HG02938 (cell line): ENCODE measurements around the gene TMEM263.
"Not testable (repeated sequence)": the region's sequence is repeated elsewhere in the genome, so short reads cannot be mapped to it uniquely, and the experiment has no call there.

Source experiments
- ATAC-seq: cut with Tn5 transposase; IDR thresholded peaks from one replicate; pipeline ENCODE4 v1.9.1; 2021; ENCODE audit warnings: mild to moderate bottlenecking, moderate library complexity; ENCODE audit not compliant: unreplicated experiment

The TMEM263 gene

GRCh38 chr12:106955377-106956047 is at the start of gene TMEM263:
Gene TMEM263 (plus strand): TSS chr12:106955907. CDS start chr12:106967117, 11,210 bp downstream.
- ATAC-seq: peak; percentile 65

GRCh38 chr12:106906715-106907114 is 49.0 kb upstream of the TMEM263 start:
- ATAC-seq: no peak

- ATAC-seq: no peak
These were observed 48.3 kb upstream of the TMEM263 start for GRCh38 chr12:106907411-106907810.

GRCh38 chr12:106907846-106908245 is 47.9 kb upstream of the TMEM263 start:
- no peak for ATAC-seq

- ATAC-seq: no peak
These were observed 47.1 kb upstream of the TMEM263 start for GRCh38 chr12:106908561-106908960.

- peak; percentile 77 for ATAC-seq
These were observed 45.5 kb upstream of the TMEM263 start for GRCh38 chr12:106910202-106910601.

- ATAC-seq: no peak
These were observed 44.1 kb upstream of the TMEM263 start for GRCh38 chr12:106911581-106911980.

GRCh38 chr12:106913456-106913855 is 42.3 kb upstream of the TMEM263 start:
- ATAC-seq: no peak

- ATAC-seq: peak; percentile 75
These were observed 40.7 kb upstream of the TMEM263 start for GRCh38 chr12:106914796-106915634.

GRCh38 chr12:106915635-106916026 is 40.1 kb upstream of the TMEM263 start:
- no peak for ATAC-seq

- ATAC-seq: no peak
These were observed 38.2 kb upstream of the TMEM263 start for GRCh38 chr12:106917503-106917902.

GRCh38 chr12:106918746-106919145 is 37.0 kb upstream of the TMEM263 start:
- no peak for ATAC-seq

GRCh38 chr12:106919910-106920544 is 35.7 kb upstream of the TMEM263 start:
- ATAC-seq: no peak

- ATAC-seq: not testable (repeated sequence)
These were observed 33.7 kb upstream of the TMEM263 start for GRCh38 chr12:106921976-106922375.

- ATAC-seq: not testable (repeated sequence)
These were observed 32.1 kb upstream of the TMEM263 start for GRCh38 chr12:106923594-106923993.

GRCh38 chr12:106924268-106924861 is 31.3 kb upstream of the TMEM263 start:
- ATAC-seq: no peak

- ATAC-seq: no peak
These were observed 29.1 kb upstream of the TMEM263 start for GRCh38 chr12:106926657-106927056.

- ATAC-seq: no peak
These were observed 21.4 kb upstream of the TMEM263 start for GRCh38 chr12:106934277-106934676.

- ATAC-seq: no peak
These were observed 14.1 kb upstream of the TMEM263 start for GRCh38 chr12:106941481-106942156.

GRCh38 chr12:106942775-106943174 is 12.9 kb upstream of the TMEM263 start:
- no peak for ATAC-seq
